Stimulated activated effector memory CD8-positive, alpha-beta T cell treated with anti-CD3 and anti-CD28 coated beads, Interleukin-12 subunit alpha, Interleukin-12 subunit beta, amount 100 ng/mL, for 72 hours (primary cell): ENCODE measurements around the gene OCIAD1.
"Not testable (repeated sequence)": the region's sequence is repeated elsewhere in the genome, so short reads cannot be mapped to it uniquely, and the experiment has no call there.

Experiments
- ATAC-seq: fragments of 150-1000 bp; cut with Tn5 transposase; 2 replicates; pipeline ENCODE4 v1.10.0; 2021
- DNase-seq, 2 donors: peaks; one replicate each; pipeline ENCODE4 v3.0.0; 2021 to 2022; ENCODE audit warnings: low spot score in 2 of 2
- H3K27ac Mint-ChIP-seq: one replicate; pipeline ENCODE4 v1.8.0; 2022; ENCODE audit warnings: mild to moderate bottlenecking, mixed read lengths
- H3K36me3 Mint-ChIP-seq: one replicate; pipeline ENCODE4 v1.8.0; 2022; ENCODE audit warnings: mild to moderate bottlenecking, mixed read lengths
- H3K4me1 Mint-ChIP-seq: one replicate; pipeline ENCODE4 v1.8.0; 2022; ENCODE audit warnings: mixed read lengths
- H3K4me3 Mint-ChIP-seq: one replicate; pipeline ENCODE4 v1.8.0; 2022; ENCODE audit warnings: mild to moderate bottlenecking, mixed read lengths
- H3K9me3 Mint-ChIP-seq: one replicate; pipeline ENCODE4 v1.8.0; 2022; ENCODE audit warnings: mixed read lengths

Gene OCIAD1

GRCh38 chr4:48801016-48801715 is 29.7 kb upstream of the OCIAD1 start:
- H3K27ac Mint-ChIP-seq: no peak overlapping the region

GRCh38 chr4:48804584-48805301 is 26.1 kb upstream of the OCIAD1 start:
- Mint-ChIP-seq H3K4me1 (no peaks in the 10 kb centered on the region), H3K36me3 (no peaks in the 10 kb centered on the region), H3K9me3 (no peaks in the 10 kb centered on the region), H3K4me3 (no peak overlapping the region), H3K27ac (no peak overlapping the region)
- ATAC-seq (no peak), DNase-seq (no peak)

More at GRCh38 chr4:48801016-48801715, 29.7 kb upstream of the OCIAD1 start:
- no peak for ATAC-seq
- Mint-ChIP-seq H3K4me3 (no peak overlapping the region), H3K36me3 (no peaks in the 10 kb centered on the region), H3K9me3 (no peaks in the 10 kb centered on the region), H3K4me1 (no peaks in the 10 kb centered on the region)
- no peak for DNase-seq

DNA sequence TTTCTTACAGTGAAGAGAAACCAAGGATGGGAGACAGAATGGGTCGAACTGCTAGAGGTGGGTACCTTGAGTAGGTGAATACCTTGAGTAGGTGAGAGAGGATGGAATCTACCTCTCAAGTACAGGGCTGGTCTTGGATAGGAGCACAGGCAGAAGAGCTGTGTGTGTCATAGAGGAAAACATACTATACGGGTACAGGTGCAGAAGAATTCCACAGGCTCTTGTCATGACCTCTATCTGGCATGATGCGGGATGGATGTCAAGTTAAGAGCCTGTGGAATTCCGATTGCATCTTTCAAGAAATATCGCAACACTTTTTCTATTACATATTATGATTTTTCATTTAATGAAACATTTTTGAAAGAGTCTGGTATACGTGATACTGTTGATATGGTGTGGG is 18.0 kb upstream of the OCIAD1 start:
- no peak overlapping the region for H3K27ac Mint-ChIP-seq
- ATAC-seq: no peak
- H3K4me1 Mint-ChIP-seq: no peaks in the 10 kb centered on the region
- H3K9me3 Mint-ChIP-seq: no peaks in the 10 kb centered on the region
- no peak for DNase-seq
- H3K4me3 Mint-ChIP-seq: no peak overlapping the region
- no peaks in the 10 kb centered on the region for H3K36me3 Mint-ChIP-seq

DNA sequence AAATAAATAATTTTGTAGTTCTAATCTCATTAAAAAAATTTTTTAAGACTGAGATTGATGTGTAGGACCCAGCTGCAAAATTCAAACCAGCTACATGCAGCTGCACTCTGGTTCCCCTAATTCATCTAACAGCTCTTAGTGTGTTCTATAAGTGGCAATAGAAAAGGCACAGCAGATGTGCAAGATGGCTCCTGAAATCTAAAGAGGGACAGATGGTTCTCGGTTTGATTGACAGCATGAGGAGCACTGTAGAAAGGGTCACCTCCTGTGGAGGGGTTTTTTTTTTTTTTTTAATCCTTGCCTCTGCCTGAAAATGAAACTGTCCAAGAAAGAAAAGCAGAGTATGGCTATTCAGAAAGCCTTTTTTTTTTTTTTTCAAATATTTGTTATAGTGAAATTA is 16.9 kb upstream of the OCIAD1 start:
- Mint-ChIP-seq H3K27ac (no peak overlapping the region), H3K4me1 (no peaks in the 10 kb centered on the region), H3K9me3 (no peaks in the 10 kb centered on the region), H3K4me3 (no peak overlapping the region), H3K36me3 (no peaks in the 10 kb centered on the region)
- ATAC-seq (no peak), DNase-seq (no peak)

DNA sequence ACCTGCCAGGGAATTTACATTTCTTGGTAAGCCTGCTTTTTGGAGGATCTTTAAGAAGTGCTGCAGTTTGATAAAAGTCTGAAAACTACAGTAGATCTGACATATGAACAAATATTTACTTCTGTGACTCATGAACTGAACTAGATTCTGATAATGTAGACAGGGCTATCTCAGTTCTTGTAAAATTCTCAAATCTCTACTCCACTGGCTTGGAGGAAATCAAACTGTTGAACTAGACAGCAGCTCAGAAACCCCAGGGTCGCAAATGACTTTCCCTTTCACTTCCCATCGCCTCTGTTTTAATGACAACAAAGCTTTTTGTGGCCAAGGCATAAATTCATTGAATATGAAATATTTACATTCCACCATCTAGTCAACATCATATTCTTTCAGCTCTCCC is 15.4 kb upstream of the OCIAD1 start:
- no peaks in the 10 kb centered on the region for H3K36me3 Mint-ChIP-seq
- H3K27ac Mint-ChIP-seq: no peak overlapping the region
- no peak overlapping the region for H3K4me3 Mint-ChIP-seq
- ATAC-seq (no peak), DNase-seq (no peak)
- no peaks in the 10 kb centered on the region for H3K4me1 Mint-ChIP-seq
- no peaks in the 10 kb centered on the region for H3K9me3 Mint-ChIP-seq

GRCh38 chr4:48816297-48816696 is 14.6 kb upstream of the OCIAD1 start:
- not testable (repeated sequence) for ATAC-seq, H3K36me3 Mint-ChIP-seq, H3K27ac Mint-ChIP-seq, H3K9me3 Mint-ChIP-seq, H3K4me1 Mint-ChIP-seq, DNase-seq, H3K4me3 Mint-ChIP-seq

GRCh38 chr4:48816971-48817370 is 13.9 kb upstream of the OCIAD1 start:
- no peak for DNase-seq
- H3K9me3 Mint-ChIP-seq: no peaks in the 10 kb centered on the region
- no peaks in the 10 kb centered on the region for H3K36me3 Mint-ChIP-seq
- no peak overlapping the region for H3K4me3 Mint-ChIP-seq
- no peaks in the 10 kb centered on the region for H3K4me1 Mint-ChIP-seq
- ATAC-seq: no peak
- no peak overlapping the region for H3K27ac Mint-ChIP-seq

- not testable (repeated sequence) for H3K4me1 Mint-ChIP-seq, DNase-seq, H3K4me3 Mint-ChIP-seq, ATAC-seq, H3K9me3 Mint-ChIP-seq, H3K36me3 Mint-ChIP-seq, H3K27ac Mint-ChIP-seq
These were observed 9.5 kb upstream of the OCIAD1 start for GRCh38 chr4:48821431-48821830.

DNA sequence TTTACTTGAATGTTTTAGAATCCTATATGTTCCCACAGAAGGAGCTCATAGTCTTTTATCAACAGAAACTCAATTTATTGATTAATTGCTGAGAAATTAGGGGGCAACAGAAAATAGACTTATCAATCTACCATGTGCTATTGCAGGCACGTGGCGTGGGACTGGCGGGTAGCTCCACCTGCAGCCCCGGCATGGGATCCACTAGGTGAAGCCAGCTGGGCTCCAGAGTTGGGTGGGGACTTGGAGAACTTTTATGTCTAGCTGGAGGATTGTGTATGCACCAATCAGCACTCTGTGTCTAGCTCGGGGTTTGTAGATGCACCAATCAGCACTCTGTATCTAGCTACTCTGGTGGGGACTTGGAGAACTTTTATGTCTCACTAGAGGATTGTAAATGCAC is 3.3 kb upstream of the OCIAD1 start:
- H3K9me3 Mint-ChIP-seq: no peaks in the 10 kb centered on the region
- peaks cover 22% of the 10 kb centered on the region for H3K36me3 Mint-ChIP-seq
- no peak overlapping the region for H3K4me3 Mint-ChIP-seq
- no peak overlapping the region for H3K27ac Mint-ChIP-seq
- DNase-seq: no peak
- no peak for ATAC-seq
- H3K4me1 Mint-ChIP-seq: no peaks in the 10 kb centered on the region

- Mint-ChIP-seq H3K4me1 (peaks cover 5% of the 10 kb centered on the region), H3K9me3 (no peaks in the 10 kb centered on the region), H3K27ac (peak overlapping the region; percentile 100), H3K4me3 (peak overlapping the region; percentile 97), H3K36me3 (peaks cover 62% of the 10 kb centered on the region)
- DNase-seq: no peak
- no peak for ATAC-seq
These were observed 693 bp downstream of the OCIAD1 start for GRCh38 chr4:48831532-48832030.

- Mint-ChIP-seq H3K27ac (peak overlapping the region; percentile 100), H3K4me1 (peaks cover 5% of the 10 kb centered on the region), H3K4me3 (peak overlapping the region; percentile 97), H3K36me3 (peaks cover 72% of the 10 kb centered on the region), H3K9me3 (no peaks in the 10 kb centered on the region)
- no peak for DNase-seq
- no peak for ATAC-seq
These were observed 1.7 kb downstream of the OCIAD1 start for GRCh38 chr4:48832571-48832970.

DNA sequence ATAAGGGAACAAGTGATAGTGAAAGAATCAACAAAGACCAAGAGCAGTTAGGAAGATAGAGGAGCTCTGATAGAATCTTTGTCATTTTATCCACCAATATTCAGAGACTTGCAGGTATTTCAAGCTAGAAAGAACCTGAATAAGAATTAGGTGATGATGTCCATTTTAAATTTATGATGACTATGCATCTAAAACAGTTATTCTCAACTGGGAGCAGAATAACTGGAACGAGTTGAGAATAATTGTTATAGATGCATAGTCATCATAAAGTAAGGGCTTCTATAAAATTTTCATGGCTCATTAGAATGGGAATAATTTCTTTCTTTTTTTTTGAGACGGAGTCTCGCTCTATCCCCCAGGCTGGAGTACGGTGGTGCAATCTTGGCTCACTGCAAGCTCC is 5.8 kb downstream of the OCIAD1 start:
- Mint-ChIP-seq H3K27ac (no peak overlapping the region), H3K36me3 (peaks cover 93% of the 10 kb centered on the region)
- no peak for ATAC-seq

DNA sequence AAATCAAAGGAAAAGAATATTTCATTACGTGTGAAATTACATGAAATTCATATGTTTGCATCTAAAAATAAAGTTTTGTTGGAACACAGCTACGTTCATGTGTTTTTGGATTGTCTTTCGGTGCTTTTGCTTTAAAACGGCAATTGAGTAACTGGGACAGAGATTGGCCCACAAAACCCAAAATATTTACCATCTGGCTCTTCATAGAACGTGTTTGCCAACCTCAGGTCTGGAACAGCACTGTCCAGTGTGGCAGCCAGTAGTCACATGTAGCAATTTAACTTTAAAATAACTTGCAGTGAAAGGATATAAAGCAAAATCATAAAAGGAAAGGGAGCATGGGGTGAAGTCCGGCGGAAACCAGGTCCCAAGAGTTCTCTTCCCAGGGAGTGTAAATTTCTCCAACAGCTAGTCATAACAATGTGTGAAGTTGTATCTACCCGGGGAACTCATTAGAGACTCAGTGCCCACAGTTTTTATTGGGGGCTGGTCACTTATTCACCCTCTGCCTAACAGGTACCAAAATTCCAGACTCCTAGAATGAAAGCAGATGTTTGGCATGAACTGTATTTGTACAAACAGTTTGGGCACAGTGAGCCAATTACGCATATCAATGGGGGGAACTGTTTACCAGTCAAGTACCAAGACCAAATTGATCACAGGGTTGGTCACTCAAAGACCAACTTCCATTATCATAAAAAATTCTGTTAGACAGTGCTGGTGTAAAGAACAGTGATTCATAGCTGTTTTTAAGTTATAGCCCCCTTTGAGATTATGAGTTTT is 10.3 kb downstream of the OCIAD1 start:
- H3K27ac Mint-ChIP-seq: no peak overlapping the region
- H3K4me1 Mint-ChIP-seq: peaks cover 14% of the 10 kb centered on the region
- DNase-seq (no peak), ATAC-seq (no peak)
- H3K9me3 Mint-ChIP-seq: no peaks in the 10 kb centered on the region
- H3K36me3 Mint-ChIP-seq: peaks cover 86% of the 10 kb centered on the region
- no peak overlapping the region for H3K4me3 Mint-ChIP-seq

More for the DNA sequence above, 5.8 kb downstream of the OCIAD1 start:
- DNase-seq: no peak
- Mint-ChIP-seq H3K9me3 (no peaks in the 10 kb centered on the region), H3K4me3 (no peak overlapping the region), H3K4me1 (peaks cover 10% of the 10 kb centered on the region)

GRCh38 chr4:48844843-48845242 is 14.0 kb downstream of the OCIAD1 start:
- Mint-ChIP-seq H3K36me3 (peaks cover 69% of the 10 kb centered on the region), H3K4me1 (peaks cover 9% of the 10 kb centered on the region), H3K9me3 (no peaks in the 10 kb centered on the region), H3K4me3 (no peak overlapping the region), H3K27ac (no peak overlapping the region)
- no peak for DNase-seq
- ATAC-seq: no peak

GRCh38 chr4:48848799-48849198 is 17.9 kb downstream of the OCIAD1 start:
- not testable (repeated sequence) for DNase-seq, H3K9me3 Mint-ChIP-seq, H3K4me3 Mint-ChIP-seq, ATAC-seq, H3K27ac Mint-ChIP-seq, H3K4me1 Mint-ChIP-seq
- H3K36me3 Mint-ChIP-seq: peaks cover 72% of the 10 kb centered on the region
